NCI-H1417 treated with DMSO at 0.1 percent for 48 hours (cell line): ENCODE measurements around the gene AMY1C.
"Not testable (repeated sequence)": the region's sequence is repeated elsewhere in the genome, so short reads cannot be mapped to it uniquely, and the experiment has no call there.

Source experiments
- DNase-seq: peaks from one replicate; lab custom pipeline; 2025; lab: John Stamatoyannopoulos, UW

Gene AMY1C

GRCh38 chr1:103749598-103749997 is at the start of gene AMY1C:
TSS of gene AMY1C (plus strand) at chr1:103749898. CDS start at chr1:103750470, 572 bp downstream.
- not testable (repeated sequence) for DNase-seq

GRCh38 chr1:103700669-103701068 is 49.0 kb upstream of the AMY1C start:
- DNase-seq, result not testable (repeated sequence)

- not testable (repeated sequence) for DNase-seq
Observed at GRCh38 chr1:103701256-103701655, 48.4 kb upstream of the AMY1C start.

GRCh38 chr1:103707670-103708069 is 42.0 kb upstream of the AMY1C start:
- not testable (repeated sequence) for DNase-seq

- DNase-seq, result not testable (repeated sequence)
Observed at GRCh38 chr1:103710381-103710780, 39.3 kb upstream of the AMY1C start.

- not testable (repeated sequence) for DNase-seq
Observed at GRCh38 chr1:103717404-103717803, 32.3 kb upstream of the AMY1C start.

GRCh38 chr1:103721473-103721872 is 28.2 kb upstream of the AMY1C start:
- not testable (repeated sequence) for DNase-seq

- not testable (repeated sequence) for DNase-seq
Observed at GRCh38 chr1:103735334-103735733, 14.4 kb upstream of the AMY1C start.

- DNase-seq, result not testable (repeated sequence)
Observed at GRCh38 chr1:103738031-103738430, 11.7 kb upstream of the AMY1C start.

GRCh38 chr1:103744449-103744848 is 5.2 kb upstream of the AMY1C start:
- DNase-seq, result not testable (repeated sequence)

GRCh38 chr1:103745040-103745439 is 4.7 kb upstream of the AMY1C start:
- DNase-seq, result not testable (repeated sequence)

GRCh38 chr1:103748273-103748672 is 1.4 kb upstream of the AMY1C start:
- DNase-seq, result not testable (repeated sequence)

GRCh38 chr1:103761896-103762295 is 12.2 kb downstream of the AMY1C start:
- no peak for DNase-seq

GRCh38 chr1:103779932-103780331 is 30.2 kb downstream of the AMY1C start:
- DNase-seq, result no peak

GRCh38 chr1:103783944-103784377 is 34.3 kb downstream of the AMY1C start:
- DNase-seq, result no peak

- DNase-seq, result no peak
Observed at GRCh38 chr1:103788377-103788776, 38.7 kb downstream of the AMY1C start.

- DNase-seq, result no peak
Observed at GRCh38 chr1:103790172-103790571, 40.5 kb downstream of the AMY1C start.
